Activated CD4-positive, alpha-beta T cell treated with anti-CD3 and anti-CD28 coated beads for 1 hour (primary cell): ENCODE data around the gene SEC16A.

Experiments used
- DNase-seq: peaks from one replicate; pipeline ENCODE4 v3.0.0-alpha.2; 2020

Gene SEC16A

DNA sequence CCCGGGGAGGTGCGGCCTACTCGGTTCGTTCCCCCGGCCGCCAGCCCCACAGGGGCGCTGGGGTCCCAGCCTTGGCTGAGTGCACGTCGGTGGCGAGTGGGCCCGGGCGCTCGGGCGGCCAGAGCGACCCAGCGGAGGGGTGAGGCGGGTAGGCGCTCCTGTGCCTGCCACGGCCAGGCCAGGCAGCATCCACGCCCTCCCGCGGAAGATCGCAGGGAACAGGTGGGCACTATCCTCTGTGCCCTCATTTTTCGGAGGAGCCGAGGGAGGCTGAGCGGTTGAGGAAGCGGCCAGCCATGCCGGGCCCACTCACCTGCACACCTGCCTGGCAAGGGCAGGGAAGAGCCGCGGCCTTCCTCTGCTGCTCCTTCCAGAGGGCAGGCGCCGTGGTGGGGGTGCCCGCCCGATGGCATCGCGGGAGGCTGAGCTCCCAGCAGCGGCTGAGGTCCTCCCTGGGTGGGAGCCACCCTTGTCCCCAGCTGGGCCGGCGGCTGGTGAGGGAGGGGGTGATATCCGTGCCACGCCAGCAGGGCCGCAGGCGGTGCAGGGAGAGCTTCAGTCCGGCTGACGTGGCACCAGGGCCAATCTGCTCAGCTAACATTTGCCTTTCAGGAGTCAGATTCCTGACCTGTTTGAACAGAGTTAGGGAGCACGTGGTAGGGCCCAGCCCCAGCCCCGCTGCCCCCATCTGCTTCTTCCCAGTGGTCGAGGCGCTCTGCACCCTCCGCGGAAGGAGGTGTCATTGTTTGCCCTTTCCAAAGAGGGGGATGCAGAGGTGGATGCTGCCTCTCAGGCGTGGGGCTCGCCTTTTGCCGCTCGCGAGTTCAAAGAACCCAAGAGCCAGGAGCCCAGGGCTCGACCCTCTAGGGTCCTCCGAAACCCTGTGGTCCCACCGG lies 1.6 kb upstream of the SEC16A start:
- DNase-seq: no peak

DNA sequence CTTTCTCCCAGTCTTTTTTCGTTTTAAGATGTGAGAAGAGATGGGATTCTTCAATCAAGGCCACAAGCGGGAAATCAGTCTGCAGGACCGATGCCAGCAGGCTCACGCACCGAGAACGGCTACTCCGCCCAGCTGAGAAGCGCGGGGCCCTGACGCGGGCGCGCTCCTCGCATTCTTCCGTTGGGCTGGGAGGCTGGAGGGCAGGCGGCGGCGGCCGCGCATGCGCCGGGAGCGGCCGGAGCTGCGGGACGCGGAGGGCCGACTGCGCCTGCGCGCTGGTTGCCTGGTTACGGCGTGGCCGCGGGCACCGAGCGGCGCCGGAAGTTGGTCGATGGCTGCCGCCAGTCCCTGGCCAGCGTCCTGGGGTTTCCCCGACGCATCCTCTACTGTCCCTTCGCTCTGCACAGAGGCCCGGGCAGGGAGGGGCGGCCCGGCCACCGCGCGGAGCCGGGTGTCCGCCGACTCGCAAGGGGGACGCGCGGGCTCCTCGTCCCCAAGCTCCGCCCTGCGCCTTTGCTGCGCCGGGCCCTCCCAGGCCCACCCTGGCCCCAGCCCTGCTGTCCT lies 831 bp upstream of the SEC16A start:
- peak; percentile 92 for DNase-seq

DNA sequence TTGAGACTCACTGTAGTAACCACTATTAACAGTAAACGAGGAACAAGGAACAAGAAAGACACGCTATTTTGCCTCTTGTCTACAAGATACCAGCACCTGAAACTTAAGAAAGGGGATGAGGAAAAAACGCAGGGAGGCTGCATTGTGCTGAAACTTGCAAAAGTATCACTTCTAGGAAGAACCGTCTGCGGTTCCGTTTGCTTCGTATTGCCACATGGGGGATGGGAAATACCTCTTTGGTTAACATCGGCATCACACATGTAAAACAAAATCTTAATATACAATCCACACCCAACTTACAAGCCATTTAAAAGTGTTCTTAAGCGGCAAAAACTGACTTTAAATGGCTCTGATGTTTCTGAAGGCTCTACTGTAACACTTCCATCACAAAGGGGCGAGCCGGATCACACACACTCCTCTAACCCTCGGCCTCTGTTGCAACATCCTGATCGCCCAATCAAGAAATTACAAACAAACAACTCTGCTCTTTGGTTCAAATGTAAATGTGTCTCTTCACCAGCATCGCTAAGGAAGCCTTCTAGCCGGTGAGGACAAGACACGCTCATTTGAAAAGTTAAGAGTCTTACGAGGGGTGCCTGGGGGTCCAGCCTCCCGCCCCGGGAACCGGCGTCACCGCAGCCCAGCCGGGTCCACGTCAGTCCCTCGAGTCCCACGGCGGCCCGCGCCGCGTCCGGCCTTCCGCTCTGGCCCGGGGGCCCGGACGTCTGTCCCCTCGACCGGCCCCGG lies 621 bp downstream of the SEC16A start:
- DNase-seq: no peak

DNA sequence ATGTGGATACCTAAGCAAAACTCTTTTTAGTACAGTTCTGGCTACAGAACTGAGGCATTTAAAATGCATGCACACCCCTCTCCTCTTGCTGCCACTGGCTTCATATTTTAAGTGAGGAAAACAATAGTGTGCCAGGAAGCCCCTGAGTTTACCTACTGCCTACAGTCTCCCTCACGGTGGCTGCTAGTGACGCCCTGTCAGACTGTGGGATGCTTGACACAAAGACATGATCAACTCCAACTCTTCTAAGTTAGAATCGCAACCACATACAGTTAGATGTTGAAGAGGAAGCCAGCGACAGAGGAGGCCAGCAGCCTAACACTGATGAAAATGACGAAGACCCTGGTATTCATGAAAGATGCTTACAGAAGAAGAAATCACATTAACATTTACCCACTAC lies 1.3 kb downstream of the SEC16A start:
- DNase-seq: no peak

DNA sequence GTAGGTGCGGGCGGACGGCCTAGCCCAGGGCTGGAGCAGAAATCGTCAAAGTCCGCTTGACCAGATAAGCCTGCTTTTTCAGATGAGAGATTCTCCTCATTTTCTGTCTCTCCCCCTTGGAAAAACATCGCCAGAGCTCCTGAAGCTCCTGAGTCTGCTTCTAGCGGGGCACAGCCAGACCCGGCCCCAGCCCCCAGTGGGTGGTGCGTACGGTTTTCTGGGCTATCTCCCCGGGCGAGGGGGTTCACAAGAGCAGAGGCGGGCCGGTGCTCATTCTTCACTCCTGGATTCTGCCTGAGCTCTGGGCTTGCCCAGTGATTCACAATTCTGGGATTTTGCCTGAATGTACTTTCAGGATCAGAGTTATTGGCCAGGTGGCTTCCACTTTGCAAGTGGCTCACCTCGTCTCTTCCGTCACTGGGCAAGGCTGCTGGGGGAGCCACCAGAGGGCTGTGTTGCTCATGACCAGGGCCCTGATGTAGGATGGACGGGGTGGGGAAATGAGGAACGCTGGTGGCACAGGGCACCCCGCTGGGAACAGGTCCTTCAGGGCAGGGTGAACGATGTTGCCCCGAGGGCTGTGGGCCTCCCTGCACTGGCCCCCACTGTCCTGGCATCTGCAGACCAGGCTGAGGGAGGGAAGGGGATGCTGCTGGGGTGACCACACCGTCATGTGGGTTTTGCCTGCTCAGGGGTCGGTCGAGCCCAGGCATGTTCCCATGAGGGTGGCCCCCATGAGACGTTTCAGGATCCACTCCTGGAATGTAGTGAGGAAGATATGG lies 6.3 kb downstream of the SEC16A start:
- DNase-seq: no peak

DNA sequence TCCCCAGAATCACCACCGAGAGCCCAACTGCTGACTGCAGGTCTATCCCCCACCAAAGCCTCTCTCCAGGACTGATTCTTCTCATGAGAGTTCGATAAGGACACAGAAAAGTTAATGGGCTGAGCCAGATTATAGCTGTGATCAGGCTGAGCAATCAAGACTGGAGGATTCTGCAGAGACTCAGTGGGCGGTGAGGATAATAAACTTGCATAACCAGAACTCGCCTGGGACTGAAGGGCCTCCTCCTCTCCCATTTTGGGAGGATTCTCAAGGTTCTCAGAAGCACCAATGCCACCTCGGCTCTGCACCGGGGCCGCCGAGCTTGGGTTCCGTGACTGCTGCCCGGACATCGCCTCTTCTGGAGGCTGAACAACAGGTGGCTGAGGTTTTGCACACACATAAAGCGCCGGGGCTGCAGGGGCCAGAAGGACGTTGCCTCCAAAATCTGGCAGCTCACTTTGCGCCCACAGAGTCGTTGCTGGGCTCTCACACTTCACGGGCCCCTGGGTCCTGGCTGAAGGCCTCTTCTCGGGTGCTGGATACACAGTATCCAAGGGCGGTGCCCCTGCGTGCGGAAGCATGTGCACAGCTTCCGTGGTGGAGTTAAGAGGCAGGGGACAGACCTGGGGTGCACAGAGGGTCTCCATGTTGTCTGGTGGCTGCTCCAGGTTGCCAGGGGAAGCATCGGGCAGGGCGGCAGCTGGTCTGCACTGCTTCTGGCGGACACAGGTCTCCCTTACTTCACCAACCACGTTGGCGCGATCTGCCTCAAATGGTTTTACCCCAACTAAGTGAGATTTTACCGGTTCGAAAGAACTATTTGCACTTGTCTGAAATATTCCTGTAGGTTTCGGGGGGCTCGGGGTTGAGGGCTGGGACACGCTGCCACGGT lies 7.6 kb downstream of the SEC16A start:
- no peak for DNase-seq

DNA sequence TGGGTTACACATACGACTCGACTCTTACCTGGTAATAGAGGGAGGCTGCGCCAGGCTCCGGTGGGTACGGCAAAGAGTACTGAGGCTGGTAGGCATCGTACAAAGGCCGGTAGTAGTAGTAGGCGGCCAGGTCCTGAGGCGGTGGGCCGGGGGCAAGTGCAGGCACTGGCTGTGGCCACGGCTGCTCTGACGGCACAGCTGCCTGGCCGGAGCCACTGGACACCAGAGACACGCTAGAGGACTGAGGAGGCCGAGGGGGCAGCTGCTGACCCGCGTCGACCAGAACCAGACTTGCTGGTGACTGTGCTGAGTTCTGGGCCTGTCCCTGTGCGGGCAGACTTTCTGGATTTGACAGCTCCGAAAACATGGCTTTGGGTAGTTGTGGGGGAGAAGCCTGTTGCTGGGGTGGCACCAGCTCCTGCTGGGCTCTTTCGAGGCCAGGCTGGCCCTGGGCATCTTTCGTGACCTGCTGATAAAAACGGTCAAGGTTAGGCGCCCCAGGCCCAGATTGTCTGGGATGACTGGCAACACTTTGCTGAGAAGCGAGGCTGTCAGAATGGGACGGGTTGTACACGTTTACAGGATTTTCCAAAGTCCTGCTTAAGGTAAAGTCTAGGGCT lies 8.7 kb downstream of the SEC16A start:
- DNase-seq: no peak

DNA sequence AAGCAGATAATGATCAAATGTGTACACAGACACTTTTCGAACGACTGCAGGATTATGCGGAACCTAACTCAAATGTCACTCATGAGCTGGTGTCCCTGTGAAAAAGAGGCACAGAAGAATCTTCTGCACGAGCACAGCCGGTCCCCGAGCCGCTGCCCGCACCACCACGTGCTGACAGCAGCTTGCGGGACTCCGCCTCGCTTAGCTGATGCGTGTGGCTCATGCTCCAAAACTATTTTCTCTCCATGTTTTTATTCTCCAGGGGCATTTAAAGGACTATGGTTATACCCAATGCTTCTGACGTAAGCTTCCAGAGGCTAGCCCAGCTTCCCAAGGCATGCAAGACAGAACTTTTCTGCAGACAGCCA lies 9.5 kb downstream of the SEC16A start:
- no peak for DNase-seq

DNA sequence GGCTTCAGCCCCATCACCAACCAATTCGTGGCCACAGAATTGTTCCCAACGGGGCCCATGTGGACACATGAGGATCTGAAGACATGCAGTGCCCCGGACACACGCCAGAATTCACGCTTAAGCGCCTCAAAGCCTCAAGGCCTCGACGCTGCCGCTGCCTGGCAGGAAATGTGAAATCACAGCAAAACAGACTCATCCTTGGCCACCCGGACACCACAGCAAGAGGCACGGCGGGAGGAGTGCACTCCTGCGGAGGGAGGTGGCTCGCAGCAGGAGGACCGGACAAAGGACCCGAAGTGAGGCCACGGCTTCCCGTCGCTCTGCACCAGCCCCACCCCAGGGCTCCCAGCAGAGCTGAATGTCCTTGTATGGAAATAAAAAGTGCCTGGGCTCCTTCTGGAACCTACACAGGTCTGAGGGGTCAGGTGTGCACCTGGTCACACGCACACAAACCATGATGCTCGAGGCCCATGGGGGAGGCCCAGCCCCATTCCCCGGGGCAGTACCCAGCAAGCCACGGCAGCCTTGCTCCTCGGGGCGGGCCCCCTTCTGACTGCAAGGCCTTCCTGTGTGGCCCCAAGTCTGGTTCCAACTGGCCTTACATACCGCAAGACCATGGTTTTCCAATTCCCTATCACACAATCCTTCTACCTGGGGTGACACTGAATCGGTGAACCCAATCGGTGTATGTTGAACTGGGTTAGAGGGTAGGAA lies 10.0 kb downstream of the SEC16A start:
- DNase-seq: no peak

DNA sequence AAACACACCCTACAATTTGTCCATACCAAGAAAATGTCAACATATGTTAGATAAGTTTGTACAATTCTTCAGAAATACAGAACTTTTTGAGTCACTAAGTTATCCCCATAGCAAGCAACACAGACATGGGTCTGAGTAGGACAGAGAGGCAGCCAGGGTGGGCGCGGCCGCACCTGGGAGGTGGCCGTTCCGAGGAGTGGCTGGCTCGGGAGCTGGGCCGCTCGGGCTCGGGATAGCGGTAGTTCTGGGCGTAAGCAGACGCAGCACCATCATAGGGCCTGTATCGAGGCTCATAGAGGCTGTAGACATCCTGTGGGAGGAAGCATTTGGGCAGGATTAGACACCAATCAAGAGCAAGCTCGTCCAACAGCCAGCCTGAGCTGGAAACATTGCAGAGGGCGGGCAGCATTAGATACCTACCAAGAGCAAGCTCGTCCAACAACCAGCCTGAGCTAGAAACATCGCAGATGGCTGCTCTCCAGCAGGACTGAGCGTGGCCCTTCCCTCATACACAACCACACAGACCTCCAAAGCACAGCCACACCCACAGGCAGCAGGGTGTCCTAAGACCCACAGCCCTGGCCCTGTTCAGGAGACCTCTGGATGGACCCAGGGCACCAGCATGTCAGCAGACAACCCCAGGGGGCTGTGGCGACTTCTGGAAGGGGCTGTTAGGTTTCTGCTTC lies 10.9 kb downstream of the SEC16A start:
- no peak for DNase-seq

DNA sequence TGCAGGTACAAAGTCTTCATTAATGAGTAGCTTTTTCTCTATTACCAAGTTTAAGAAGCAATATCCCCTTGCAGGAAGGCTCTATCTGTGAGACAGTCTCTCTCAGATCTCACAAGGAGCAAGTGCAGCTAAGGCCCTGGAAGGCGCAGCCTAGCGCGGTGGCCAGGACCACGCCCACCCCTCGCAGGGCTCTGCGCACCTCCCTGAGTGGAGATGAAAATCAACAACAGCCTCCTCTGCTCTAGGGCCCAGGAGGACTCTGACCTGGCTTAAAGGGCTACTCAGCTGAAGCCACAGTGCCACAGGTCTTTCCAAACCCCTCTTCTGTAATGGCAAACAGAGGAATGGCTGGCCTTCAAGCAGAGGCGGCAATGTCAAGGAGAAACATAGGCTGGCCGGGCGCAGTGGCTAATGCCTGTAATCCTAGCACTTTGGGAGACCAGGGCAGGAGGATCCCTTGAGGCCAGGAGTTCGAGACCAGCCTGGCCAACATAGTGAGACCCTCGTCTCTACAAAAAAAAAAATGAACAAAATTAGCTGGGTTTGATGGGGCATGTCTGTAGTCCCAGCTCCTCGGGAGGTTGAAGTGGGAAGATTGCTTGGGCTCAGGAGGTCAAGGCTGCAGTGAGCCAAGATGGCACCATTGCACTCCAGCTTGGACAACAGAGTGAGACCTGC lies 11.9 kb downstream of the SEC16A start:
- DNase-seq: no peak

DNA sequence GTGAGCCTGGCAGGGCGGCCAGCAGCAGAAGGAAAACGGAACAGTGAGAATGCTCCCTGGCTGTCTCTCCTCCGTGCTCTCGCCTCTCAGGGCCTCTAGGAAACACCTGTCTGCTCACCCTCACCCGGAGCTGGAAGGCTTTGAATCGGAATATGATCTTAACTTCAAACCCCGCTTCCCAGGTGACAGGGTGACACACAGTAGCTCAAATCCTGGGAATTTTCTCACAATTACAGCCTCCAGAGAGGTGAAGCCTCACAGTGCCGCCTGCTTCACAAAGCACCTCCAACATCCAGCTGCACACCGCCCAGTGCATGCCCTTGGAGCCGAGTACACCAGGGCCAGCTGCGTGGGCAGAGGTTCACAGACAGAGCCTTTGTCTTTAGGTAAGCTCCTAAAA lies 12.5 kb downstream of the SEC16A start:
- no peak for DNase-seq

DNA sequence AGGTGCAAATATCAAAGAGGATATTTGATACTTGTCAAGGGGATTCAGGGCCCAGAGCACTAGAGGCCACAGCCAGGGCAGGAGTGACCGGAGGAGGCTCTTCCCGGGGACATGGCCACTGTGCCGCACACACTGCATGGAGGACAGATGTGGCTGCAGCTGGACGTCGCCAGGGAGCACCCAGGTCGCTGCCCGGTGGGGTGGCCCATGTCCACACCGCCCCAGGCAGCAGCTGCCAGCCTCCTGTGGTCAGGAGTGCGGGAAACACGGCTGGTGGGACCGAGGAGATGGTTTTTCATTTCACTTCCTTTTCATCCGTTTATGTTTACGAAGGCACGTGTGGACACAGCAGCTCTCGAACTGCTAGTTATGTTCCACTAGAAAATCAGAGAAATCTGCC lies 15.1 kb downstream of the SEC16A start:
- DNase-seq: no peak

DNA sequence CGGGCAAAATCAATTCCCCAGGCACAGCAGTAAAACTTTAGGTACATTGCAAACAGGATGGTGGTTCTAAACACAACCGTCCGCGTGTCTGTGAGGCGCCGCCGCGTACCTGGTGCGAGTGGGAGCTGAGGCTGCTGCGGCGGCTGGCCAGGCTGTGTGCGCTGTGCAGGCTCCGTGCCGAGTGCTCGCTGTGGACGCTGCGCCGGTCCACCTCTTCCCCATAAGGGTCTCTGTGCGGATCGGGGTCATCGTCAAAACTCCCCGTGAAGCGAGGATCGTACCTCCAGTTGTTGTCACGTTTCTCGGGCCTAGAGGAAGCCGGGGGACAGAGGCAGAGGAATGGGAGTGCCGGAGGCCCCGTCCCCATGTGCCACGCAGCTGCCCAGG lies 16.7 kb downstream of the SEC16A start:
- no peak for DNase-seq

DNA sequence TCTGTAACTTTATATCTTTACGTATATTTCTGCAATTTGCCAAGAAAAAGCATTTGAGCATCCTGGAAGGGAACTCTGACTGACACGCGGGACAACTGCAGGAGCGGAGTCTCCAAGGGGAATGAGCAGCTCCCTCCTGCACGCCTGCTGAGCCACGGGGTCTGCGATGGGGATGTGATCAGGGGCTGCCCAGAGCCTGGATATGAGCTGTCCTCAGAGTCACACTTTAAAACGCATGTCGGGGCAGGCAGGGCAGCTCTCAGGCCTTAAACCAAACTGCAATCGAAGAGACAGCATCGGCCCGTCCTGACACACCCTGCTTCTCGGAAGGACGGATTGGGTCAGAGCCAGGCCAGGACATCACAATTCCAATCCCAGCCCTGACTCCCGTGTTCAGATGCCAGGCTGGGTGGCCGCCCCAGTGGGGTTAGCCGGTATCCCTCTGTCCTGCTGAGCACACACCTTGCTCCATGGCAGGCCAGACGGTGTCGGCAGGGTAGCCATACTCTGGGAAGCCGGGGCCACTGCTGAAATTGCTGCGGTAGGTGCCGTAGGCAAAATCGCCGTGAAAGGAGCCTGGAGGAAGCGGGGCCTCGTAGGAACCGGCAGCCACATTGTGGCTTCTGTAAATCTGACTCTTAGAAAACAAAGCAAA lies 17.2 kb downstream of the SEC16A start:
- DNase-seq: no peak

DNA sequence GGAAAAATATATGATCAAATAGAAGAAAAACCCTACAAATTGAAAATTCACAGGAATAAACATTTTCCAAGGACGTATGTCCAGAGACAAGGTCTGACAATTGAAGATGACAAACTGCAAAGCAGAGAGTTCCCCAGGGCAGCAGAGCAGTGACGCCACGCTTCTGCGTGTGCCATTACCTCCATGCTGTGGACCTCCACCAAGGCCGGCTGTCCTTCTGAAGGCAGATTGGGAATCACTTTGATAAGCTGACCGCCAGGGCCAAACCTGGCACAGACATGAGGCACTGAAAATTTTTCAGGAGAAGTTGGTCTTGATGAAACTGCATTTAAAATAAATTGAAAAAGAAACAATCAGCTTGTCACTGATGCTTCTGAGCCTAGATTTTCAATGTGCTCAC lies 18.6 kb downstream of the SEC16A start:
- no peak for DNase-seq

DNA sequence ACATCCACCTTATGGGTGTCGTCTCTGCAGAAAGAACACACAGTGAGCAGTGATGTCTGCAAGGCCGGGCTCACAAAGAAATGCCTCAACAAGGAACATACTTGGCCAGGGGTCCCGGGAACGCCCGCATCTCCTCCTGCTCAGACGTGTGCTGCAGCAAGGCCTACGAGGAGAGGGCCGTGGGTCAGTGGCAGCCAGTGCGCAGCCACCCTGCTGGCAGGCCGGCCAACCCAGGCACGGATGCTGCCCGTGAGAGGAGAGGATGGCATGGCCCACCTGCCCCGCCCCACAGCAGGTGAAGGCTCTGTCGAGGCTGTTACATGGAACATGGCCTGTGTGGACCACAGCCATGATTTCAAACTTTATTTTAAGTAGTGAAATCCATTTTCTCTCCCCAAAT lies 19.3 kb downstream of the SEC16A start:
- no peak for DNase-seq

DNA sequence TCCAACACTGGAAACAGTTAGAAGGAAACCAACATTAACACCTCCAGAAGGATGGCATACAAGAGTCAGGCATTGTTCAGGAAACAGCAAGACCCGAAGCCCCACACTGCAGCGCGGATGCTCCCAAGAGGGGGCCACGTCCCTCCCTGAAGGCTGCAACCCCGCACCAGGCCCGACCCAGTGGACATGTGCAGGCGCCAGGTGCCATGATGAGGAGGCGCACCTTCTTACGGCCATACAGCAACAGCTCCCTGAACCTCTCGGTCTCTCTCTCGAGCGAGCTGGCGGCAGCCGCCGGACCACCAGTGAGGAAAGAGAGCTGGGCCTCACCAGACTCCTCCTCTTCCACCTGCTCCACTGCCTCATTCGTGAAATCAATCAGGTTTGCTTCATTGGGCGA lies 20.2 kb downstream of the SEC16A start:
- DNase-seq: no peak

DNA sequence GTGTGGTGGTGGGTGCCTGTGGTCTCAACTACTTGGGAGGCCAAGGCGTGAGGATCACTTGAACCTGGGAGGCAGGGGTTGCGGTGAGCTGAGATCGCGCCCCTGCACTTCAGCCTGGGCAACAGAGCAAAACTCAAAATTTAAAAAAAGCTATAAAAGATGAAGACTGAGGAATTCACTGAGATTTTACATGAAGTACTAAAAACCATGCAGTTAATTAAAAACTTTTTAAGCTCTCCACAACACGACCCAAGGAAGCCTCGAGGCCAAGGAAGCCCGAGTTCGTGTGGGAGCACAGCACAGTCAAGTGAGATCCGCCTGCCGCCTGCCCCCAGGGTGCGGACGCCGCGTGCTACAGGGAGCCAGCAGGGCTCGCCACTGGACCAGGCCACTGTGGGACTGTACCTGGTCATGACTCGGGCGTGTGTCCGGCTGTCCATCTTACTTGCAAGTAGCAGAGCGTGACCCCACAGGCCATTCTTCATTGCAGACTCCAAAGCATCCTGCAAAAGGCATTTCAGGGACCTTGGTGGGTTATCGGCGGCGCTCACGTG lies 22.0 kb downstream of the SEC16A start:
- DNase-seq: no peak
